ENCODE data around the gene SETD7.

Gene SETD7

DNA sequence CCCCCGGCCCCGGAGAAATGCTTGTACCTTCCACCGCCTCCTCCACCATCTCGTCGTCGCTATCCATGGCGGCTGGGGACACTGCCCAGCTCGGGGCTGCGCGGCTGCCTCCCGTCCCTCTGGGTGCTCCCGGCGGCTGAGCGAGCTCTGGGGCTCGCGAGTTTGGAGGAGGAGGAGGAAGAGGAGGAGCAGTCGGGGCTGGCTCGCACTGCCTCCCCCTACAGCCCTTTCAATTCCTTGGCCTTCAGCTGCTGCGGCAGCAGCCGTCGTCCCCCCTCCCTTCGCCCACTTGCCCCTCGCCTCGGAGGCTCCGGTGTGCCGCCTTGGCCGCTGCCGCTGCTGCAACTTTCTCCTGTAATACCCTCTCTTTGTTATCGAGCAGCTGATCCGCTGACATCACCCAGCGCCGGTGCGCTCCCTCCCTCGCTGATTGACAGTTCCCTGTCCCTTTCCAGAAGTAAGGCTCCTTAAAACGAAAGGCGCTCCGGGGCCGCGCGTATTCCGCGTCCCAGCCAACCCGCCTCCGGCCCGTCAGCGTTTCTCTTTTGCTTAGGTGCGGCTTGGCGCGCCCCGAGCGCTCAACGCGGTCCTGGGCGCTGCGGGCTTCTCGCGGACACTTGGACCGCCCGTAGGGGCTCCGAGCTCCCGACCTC is at the start of gene SETD7:
Gene SETD7 (minus strand): TSS at position 149 of the 653 bp plus-strand sequence. CDS start 82 bp downstream, at position 67.
- in situ Hi-C loops (cut with MboI; ENCODE audit: low pct_unique_long_range_greater_than_20kb, low sequenced_read_pairs) = no loop called here
- peak; percentile 88 for DNase-seq

GRCh38 chr4:139605516-139605915 is 49.5 kb upstream of the SETD7 start:
- in situ Hi-C loops (cut with MboI; ENCODE audit: low pct_unique_long_range_greater_than_20kb, low sequenced_read_pairs) = no loop called here
- no peak for DNase-seq

DNA sequence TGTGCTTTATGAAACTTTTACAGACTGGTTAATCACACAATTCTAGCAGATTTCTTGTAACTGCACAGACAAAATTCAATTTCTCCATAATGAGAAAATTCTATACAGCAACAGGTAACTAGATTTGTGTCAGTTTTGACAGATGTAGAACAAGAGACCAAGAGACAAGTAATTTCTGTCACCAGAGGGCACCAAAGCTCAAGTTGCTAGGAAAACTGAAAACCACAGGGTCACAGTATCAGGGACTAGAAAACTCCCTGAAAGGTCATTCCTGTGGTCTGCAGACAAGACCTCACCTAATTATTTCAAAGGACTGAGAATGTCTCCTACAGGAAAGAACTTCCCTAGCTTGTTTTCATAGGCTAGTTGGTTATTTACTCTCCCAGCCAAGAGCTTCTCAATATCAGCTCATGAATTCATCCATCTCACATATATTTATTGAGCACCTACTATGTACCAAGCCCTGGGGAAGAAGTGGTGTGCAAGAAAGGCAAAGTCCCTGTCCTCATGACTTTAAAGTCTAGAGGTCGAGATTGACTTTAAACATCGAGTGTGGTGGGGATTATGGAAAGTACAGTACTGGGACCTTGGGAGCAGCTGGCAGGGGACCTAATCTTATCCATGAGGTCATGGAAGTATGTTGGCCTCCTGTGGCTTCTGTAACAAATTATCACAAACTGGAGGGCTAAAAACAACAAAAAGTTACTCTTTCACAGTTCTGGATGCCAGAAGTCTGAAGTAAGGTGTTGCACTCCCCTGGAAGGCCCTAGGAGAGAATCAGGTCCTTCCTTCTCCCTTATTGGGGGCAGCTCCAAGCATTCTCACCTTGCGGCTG is 47.8 kb upstream of the SETD7 start:
- in situ Hi-C loops (cut with MboI; ENCODE audit: low pct_unique_long_range_greater_than_20kb, low sequenced_read_pairs) = no loop called here
- peak; percentile 81 for DNase-seq

- no peak for DNase-seq
Observed at GRCh38 chr4:139602776-139603360, 46.8 kb upstream of the SETD7 start.

DNA sequence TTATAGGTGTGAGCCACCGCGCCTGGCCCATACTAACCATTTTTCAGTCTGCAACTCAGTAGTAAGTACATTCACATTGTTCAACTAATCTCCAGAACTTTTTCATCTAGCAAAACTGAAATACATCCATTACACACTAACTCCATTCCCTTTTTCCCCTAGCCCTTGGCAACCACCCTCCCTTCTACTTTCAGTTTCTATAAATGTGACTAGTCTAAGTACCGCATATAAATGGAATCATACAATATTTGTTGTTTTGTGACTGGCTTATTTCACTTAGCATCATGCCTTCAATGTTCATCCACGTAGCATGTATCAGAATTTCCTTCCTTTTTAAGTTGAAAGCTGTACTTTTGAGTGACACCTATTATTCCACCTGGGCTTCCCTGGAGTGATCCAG is 44.6 kb upstream of the SETD7 start:
- in situ Hi-C loops (cut with MboI; ENCODE audit: low pct_unique_long_range_greater_than_20kb, low sequenced_read_pairs) = no loop called here
- no peak for DNase-seq

More at GRCh38 chr4:139602776-139603360, 46.8 kb upstream of the SETD7 start:
- in situ Hi-C loops (cut with MboI; ENCODE audit: low pct_unique_long_range_greater_than_20kb, low sequenced_read_pairs) = no loop called here

DNA sequence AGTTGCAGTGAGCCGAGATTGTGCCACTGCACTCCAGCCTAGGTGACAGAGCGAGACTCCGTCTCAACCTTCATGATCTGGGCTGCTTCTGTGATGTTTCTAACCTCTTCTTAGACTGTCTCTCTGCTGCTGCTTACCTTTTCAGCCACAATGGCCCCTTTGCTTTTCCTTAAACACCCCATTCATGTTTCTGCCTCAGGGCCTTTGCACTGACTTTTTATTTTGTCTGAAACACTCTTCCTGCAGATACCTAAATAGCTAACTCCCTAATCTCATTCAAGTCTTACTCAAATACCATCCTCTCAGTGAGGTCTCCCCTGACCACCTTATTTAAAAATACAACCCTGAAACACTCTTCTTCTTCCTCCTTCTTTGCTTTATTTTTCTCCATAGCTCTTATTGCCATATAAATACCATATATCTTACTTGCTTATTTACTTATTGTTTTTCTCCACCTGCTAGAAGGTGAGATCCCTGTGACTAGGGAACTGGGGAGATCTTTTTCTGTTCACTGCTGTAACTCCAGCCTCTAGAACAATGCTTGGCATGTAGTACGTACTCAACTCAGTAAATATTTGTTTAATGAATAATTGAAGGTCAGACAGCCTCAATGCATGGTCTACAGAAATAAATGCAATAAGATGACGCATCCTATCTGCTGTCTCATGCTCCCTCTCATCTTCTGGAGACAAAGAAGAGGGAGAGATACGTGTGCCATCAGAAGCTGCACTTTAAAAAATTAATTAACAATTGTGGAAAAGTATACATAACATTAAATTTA is 43.8 kb upstream of the SETD7 start:
- no peak for DNase-seq
- in situ Hi-C loops (cut with MboI; ENCODE audit: low pct_unique_long_range_greater_than_20kb, low sequenced_read_pairs) = no loop called here

DNA sequence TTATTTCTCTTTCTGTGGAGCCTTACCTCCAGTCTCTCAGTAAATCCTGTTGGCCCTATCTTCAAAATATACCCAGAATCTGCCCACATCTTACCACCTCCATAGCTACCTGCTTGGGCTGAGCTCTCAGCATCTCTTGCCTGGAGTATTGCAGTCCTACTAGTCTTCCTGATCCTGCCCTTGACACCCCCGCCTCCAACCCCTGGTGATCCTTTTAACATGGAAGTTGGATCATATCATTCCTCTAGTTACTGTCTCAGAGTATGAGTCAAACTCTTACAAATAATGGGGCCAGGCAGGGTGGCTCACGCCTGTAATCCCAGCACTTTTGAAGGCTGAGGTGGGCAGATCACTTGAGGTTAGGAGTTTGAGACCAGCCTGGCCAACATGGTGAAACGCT is 43.1 kb upstream of the SETD7 start:
- in situ Hi-C loops (cut with MboI; ENCODE audit: low pct_unique_long_range_greater_than_20kb, low sequenced_read_pairs) = no loop called here

GRCh38 chr4:139596684-139597279 is 40.8 kb upstream of the SETD7 start:
- DNase-seq = no peak
- in situ Hi-C loops (cut with MboI; ENCODE audit: low pct_unique_long_range_greater_than_20kb, low sequenced_read_pairs) = no loop called here

More for the DNA sequence above, 43.1 kb upstream of the SETD7 start:
- DNase-seq = no peak

- no peak for DNase-seq
- in situ Hi-C loops (cut with MboI; ENCODE audit: low pct_unique_long_range_greater_than_20kb, low sequenced_read_pairs) = no loop called here
Observed at GRCh38 chr4:139596034-139596683, 40.1 kb upstream of the SETD7 start.

DNA sequence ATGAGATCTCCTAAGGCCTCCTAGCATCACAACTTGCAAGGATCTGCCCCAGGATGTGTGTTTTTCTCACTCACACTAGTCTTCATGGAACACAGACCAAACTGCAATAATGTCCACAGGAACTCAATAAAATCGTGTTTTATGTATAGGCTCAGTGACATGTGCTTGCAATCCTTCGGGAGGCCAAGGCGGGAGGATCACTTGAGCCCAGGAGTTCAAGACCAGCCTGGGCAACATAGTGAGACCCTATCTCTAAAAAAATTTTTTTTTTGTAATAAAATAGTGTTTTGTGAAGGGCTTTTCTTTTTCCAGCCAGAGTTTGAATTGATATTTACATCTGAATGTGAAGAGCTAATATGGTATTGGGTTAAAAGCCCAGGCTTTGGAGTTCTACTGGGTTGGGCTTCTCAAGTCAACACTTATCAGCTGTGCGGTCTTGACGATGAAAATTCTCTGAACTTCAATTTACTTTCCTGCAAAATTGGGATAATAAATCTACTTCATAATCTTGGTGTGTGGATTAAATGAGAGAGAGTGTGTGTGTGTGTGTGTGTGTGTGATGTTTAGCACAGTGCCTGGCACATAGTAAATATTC is 38.7 kb upstream of the SETD7 start:
- DNase-seq = no peak

GRCh38 chr4:139593091-139593564 is 37.1 kb upstream of the SETD7 start:
- in situ Hi-C loops (cut with MboI; ENCODE audit: low pct_unique_long_range_greater_than_20kb, low sequenced_read_pairs) = no loop called here
- no peak for DNase-seq

More for the DNA sequence above, 38.7 kb upstream of the SETD7 start:
- in situ Hi-C loops (cut with MboI; ENCODE audit: low pct_unique_long_range_greater_than_20kb, low sequenced_read_pairs) = no loop called here

DNA sequence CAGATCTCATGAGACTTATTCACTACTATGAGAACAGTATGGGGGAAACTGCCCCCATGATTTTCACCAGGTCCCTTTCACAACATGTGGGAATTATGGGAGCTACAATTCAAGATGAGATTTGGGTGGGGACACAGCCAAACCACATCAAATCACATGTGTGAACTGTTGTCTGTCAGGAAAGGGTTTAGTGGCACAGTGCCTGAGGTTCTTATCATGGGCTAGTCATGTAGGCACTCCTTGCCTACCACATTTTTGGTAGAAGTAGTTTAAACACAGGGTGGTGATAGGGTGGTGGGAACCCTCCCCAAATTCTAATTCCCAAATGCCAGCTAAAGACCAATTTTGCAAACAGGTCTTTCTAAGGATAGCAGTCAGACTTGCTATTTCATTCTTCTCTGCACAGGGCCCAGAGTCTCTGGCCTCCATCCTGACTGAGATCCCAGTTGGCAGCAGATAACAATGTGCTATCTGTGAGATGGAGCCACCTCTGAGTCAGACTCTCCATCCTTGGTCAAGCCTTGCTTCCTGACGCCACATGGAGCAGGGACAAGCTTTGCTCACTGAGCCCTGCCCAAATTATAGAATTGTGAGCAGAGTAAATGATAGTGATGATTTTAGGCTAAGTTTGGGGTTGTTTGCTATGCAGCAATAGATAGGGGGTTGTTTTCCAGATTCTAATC is 33.5 kb upstream of the SETD7 start:
- DNase-seq = no peak
- in situ Hi-C loops (cut with MboI; ENCODE audit: low pct_unique_long_range_greater_than_20kb, low sequenced_read_pairs) = no loop called here

GRCh38 chr4:139587446-139587845 is 31.4 kb upstream of the SETD7 start:
- in situ Hi-C loops (cut with MboI; ENCODE audit: low pct_unique_long_range_greater_than_20kb, low sequenced_read_pairs) = no loop called here
- DNase-seq = no peak

DNA sequence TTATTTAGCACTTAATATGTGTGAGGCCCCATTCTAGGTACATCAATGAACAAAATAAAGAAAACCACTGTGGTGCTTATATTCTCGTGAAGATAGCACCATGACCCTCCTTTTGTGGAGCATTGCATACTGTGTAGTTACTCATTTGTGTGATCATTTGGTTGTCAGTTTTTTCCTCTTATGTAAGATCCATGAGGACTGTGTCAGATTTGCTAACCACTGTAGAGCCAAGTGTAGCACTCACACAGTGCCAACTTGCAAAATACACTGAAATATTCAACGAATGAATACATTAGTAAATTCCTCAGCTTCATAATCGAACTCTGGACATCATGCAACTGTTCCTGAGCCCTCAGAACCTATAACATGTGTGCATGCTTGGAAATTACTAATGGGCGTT is 29.5 kb upstream of the SETD7 start:
- in situ Hi-C loops (cut with MboI; ENCODE audit: low pct_unique_long_range_greater_than_20kb, low sequenced_read_pairs) = no loop called here
- DNase-seq = no peak

- in situ Hi-C loops (cut with MboI; ENCODE audit: low pct_unique_long_range_greater_than_20kb, low sequenced_read_pairs) = no loop called here
- DNase-seq = no peak
Observed at GRCh38 chr4:139584784-139585183, 28.8 kb upstream of the SETD7 start.

- DNase-seq = no peak
- in situ Hi-C loops (cut with MboI; ENCODE audit: low pct_unique_long_range_greater_than_20kb, low sequenced_read_pairs) = no loop called here
Observed at GRCh38 chr4:139584013-139584412, 28.0 kb upstream of the SETD7 start.

DNA sequence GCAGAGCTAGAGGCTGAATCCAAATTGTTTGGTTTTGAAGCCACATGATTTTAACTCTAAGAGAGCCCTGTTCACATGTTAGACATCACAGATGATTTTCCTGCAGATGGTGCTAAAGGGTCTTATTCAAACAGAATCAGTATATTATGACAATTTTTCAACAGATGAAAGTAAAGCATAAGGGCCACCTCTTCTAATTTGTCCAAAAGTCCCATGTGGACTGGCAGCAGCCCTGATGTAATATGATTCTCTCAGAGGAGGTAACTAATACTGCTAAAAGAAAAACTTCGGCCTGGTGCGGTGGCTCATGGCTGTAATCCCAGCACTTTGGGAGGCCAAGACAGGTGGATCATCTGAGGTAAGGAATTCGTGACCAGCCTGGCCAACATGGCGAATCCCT is 26.0 kb upstream of the SETD7 start:
- DNase-seq = no peak
- in situ Hi-C loops (cut with MboI; ENCODE audit: low pct_unique_long_range_greater_than_20kb, low sequenced_read_pairs) = no loop called here

DNA sequence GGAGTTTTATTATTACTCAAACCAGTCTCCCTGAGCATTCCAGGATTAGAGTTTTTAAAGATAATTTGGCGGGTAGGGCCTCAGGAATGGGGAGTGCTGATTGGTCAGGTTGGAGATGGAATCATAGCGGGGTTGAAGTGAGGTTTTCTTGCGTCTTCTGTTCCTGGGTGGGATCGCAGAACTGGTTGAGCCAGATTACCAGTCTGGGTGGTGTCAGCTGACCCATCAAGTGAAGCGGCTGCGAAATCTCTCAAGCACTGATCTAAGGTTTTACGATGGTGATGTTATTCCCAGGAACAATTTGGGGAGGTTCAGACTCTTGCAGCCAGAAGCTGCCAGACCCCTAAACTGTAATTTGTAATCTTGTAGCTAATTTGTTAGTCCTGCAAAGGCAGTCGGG is 25.1 kb upstream of the SETD7 start:
- in situ Hi-C loops (cut with MboI; ENCODE audit: low pct_unique_long_range_greater_than_20kb, low sequenced_read_pairs) = no loop called here
- DNase-seq = no peak
